Activated CD4-positive, alpha-beta T cell treated with anti-CD3 and anti-CD28 coated beads for 48 hours (primary cell): ENCODE data around the gene SS18L1.

Experiments
- DNase-seq: peaks from one replicate; pipeline ENCODE4 v3.0.0-alpha.2; 2020

SS18L1 gene

GRCh38 chr20:62216636-62217566, 73.3 kb downstream of the SS18L1 start:
- no peak for DNase-seq

DNA sequence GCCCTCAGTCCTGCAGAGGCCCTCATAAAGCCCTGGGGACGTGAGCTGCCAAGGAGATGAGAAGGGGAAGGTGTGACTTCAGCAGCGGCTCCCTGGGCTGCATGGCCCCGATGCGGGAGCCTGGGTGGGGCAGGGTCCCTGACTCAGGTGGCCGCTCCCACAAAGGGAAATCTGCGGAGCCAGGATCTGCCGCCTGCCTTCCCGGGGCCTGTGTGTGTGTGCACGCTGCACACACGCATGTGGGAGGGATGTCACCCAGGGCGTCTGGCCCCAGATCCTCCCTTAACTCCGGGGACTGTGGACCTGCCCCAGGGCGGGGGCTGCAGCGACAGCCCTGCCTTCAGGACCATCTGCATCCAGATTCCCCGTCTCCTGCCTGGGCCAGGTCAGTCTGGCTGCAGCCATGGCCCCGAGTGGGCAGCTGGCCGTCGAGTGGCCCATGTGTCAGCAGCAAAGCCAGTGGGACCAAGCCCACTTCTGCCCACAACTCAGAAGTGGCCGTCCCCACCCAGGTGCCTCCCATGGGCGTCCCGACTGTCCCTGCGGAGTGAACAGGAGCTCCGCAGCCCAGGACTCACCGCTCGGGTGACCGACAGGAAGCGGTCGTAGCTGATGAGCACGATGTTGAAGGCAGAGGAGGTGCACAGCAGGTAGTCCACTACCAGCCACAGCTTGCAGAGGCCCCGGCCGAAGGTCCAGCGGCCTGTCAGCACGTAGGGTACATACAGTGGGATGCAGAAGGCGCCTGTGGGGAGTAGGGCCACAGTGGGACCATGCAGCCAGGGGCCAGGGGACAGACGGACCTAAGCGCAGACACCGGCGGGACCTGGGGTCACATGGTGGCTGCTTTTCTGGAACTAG, 74.6 kb downstream of the SS18L1 start:
- no peak for DNase-seq

- no peak for DNase-seq
These were observed 75.8 kb downstream of the SS18L1 start for GRCh38 chr20:62219101-62219991.

- DNase-seq = peak; percentile 21
These were observed 76.6 kb downstream of the SS18L1 start, which contains the start of gene HRH3 for GRCh38 chr20:62219992-62220665. HRH3 (minus strand) TSS chr20:62220278; CDS start chr20:62219970, 308 bp downstream.

- DNase-seq = no peak
These were observed 77.3 kb downstream of the SS18L1 start for GRCh38 chr20:62220666-62221568.

GRCh38 chr20:62222266-62222850, 78.8 kb downstream of the SS18L1 start:
- DNase-seq = no peak

DNA sequence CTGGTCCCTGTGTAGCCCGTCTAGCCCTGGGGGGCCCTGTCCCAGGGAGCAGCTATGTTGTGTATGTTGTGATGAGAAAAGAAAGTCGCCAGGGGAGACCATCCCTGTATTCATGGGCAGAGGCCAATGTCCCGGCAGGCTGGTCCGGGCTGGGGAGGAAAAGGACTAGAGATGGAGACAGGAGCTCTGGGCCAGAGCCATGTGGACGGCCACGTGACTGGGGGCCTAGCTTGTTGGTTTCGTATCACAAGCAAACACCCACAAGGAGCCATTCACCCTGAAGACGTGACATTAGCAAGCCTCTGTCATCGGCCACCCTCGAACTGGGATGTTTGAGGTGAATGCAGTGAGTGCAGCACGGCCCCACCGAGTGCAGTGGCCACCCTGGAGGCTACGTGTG, 79.4 kb downstream of the SS18L1 start:
- DNase-seq = no peak

DNA sequence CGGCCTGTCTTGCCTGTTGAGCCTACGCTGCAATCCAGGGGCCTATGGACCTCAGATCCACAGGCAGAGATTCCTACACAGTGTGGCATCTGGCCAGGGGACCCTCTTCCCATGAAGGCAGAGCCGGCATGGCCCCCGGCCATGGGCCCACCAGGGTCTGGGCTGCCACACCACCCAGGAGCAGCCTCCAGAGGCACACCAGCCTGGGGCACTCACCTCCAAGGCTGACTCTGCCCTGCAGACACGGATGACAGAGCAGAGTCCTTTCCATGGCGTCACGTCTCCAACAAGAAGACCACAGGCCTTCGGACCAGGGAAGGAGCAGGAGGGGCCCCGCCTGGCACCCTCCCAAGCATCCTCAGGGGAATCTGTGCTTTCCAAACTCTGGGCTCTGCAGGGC, 80.0 kb downstream of the SS18L1 start:
- no peak for DNase-seq

GRCh38 chr20:62224113-62224855, 80.7 kb downstream of the SS18L1 start:
- no peak for DNase-seq

GRCh38 chr20:62225026-62225425, 81.5 kb downstream of the SS18L1 start:
- no peak for DNase-seq

- no peak for DNase-seq
These were observed 82.5 kb downstream of the SS18L1 start for GRCh38 chr20:62225820-62226635.

DNA sequence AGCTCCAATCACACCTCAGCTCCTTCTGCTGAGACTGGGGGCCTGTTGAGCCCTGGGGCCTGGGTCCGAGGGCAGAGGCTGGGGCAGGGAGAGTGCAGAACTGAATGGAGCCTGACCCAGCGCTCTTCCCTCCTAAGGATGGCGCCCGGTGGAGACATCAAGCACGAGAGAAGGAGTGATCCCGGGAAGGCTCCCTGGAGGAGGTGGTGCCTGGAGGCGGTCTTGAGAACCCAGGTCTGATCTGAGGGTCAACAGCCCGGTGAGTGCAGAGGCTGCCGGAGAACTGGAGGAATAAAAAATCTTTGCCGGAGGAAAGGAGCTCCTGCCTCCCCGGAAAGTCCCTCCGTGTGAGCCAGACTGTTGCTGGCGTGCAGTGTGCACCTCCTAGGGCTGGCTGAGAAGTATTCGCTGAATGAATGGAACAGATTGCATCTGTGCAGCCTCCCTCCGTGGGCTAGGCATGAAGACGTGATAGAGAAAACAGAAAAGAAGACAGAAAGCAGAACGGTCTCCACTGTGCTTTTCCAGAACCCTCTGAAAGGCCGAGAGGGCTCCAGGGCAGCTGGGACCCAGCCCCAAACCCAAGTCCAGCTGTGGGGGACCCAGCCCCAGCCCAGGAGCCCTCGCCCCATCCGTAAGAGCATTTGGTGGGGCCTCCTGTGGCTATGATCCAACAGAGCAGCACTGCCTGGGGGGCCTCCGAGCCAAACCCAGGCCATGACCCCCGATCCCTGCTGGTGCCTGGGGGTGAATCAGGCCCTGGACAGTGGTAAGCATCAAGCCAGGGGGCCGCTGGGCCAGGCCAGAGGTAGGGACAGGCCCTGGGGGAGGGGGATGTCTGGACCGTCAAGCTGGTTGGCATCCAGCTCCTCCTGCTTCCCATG, 83.4 kb downstream of the SS18L1 start:
- no peak for DNase-seq

DNA sequence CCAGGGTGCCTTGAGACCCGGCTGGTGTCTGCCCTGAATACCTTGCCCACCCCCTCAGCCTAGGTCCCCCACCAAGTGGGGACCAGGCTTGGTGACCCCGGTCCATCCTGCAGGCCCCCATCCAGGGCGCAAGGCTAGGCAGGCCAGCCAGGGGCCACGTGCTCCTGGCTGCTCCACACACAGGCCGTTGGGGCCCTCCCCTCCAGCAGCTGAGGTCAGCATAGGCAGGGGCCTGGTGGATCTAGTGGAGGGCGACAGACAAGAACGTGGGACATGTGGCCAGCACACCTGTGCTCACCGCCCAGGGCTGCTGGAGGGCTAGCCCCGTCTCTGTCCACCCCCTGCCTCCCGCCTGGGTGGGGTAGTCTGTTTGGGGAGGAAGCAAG, 84.0 kb downstream of the SS18L1 start:
- DNase-seq = no peak

DNA sequence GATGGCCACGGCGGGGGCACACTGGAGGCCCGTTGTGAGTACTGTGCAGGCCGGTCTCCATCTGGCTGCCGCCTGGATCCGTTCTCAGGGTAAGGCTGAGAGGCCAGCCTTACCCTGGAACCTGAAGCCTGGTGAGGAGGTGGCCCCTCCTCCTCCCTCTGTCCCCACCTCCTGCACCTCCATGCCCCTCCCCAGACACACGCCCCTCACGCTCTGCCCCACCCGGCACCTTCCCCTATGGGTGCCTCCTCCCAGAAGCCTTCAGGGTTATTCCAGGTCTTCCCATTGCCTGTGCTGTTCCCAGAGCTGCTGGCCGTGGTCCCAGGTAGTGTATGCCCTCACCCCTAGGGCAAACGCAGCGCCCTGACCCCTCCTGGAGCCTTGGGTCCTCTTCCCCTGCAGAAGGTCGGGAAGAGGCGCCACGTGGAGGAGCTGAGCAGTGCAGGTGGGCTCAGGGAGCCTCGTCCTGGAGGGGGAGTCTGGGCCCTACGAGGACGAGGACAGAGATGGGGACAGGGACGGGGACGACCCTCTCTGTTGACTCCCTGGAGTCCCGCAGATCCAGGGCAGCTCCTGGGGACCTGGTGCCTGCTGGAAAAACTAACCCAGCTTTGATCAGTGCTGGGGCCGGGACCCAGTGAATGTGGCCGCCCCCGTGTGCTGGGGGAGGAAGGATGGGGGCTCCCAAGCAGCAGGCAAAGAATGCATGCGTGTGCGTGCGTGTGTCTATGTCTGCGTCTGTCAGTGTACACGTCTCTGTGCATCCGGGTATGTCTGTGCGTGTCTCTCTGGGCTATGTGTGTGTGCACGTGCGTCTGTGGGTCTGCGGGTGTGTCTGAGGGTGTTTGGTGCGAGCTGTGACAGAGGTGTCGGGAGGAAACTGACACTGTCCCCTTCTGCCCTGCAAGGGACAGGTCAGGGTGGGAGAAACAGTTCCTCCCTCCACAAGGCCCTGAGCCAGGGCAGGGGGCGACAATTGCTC, 84.7 kb downstream of the SS18L1 start:
- DNase-seq = no peak

DNA sequence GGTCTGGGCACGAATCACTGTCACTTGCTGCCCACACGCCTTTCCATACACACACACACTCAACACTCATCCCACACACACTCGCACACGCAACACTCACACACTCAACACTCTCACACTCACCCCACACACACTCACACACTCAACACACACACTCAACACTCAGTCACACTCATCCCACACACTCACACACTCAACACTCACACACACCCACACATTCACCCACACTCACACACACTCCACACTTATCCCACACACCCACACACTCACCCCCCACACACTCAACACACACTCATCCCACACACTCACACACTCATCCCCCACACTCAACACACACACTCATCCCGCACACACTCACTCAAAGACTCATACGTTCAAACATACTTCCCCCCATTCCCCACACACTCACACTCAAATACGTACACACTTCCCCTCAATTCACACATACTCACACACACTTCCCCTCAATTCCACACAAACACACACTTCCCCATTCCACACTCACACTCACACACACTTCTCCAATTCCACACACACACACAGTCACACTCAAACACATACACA, 85.5 kb downstream of the SS18L1 start:
- no peak for DNase-seq

DNA sequence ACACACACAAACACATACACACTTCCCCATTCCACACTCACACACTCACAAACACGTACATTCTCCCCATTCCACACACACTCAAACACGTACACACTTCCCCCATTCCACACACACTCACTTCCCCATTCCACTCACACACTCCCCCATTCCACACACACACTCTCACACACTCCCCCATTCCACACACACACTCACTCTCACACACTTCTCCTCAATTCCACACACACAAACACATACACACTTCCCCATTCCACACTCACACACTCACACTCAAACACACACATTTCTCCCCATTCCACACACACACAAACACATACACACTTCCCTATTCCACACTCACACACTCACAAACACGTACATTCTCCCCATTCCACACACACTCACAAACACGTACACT, 86.1 kb downstream of the SS18L1 start:
- DNase-seq = no peak
